ENCODE measurements around the gene CDC42. TPM values are rescaled to one million over a fixed set of nuclear protein-coding genes. Genes with fewer than 3 reads are reported as not detected.
A peak's percentile ranks its signal among the peaks of the same experiment; 100 is the strongest.

The CDC42 gene
- total and polyA plus RNA-seq, 2 of the 4 experiments (the other 2 are of a cell fraction): 162 to 609 TPM

GRCh38 chr1:22044690-22045420 lies 7.7 kb upstream of the CDC42 start (continued):
- TF ChIP-seq RFX5 (IDR thresholded peaks at IDR 0.05; ENCODE audit: low read depth, low read length): no peak

DNA sequence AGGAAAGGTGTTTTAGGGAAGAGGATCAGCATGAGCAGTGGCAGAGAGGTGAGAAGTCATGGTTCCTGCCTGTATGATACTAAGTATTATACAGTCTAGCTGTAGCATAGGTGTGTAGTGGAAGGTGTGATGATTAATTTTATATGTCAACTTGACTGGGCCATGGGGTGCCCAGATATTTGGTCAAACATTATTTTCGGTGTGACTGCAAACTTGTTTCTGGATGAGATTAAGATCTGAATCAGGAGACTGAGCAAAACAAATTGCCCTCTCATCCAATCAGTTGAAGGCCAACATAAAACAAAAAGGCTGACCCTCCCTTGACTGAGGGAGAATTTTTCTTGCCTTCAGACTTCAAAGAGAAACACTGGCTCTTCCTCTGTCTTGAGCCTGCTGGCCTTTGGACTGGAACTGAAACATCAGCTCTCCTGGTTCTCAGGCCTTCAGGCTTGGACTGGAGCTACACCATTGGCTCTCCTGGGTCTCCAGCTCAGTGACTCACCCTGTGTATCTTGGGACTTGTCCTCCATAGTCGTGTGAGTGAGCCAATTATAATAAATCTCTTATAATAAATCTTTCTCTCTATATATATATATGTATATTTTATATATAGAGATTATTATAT lies 6.8 kb upstream of the CDC42 start:
- no TSS peak for BruUV-seq (replicated peaks)
- no peaks in the 10 kb centered on the region for H3K36me3 ChIP-seq (ENCODE audit: control insufficient read depth, insufficient read depth, low read length)
- intact Hi-C loops (cut with micrococcal nuclease) (no loop called here), dilution Hi-C loops (cut with HindIII; ENCODE audit: low sequenced_read_pairs, unreplicated experiment) (no loop called here), in situ Hi-C loops (cut with MboI; ENCODE audit: low sequenced_read_pairs) (no loop called here)
- no peak overlapping the region for H2BK5ac ChIP-seq (ENCODE audit: low read depth, low read length, poor library complexity, severe bottlenecking)
- H3K4ac ChIP-seq (ENCODE audit: low read depth, low read length): no peak overlapping the region
- DNase-seq: no peak
- no peak overlapping the region for H4K91ac ChIP-seq (ENCODE audit: insufficient read depth, low read depth, low read length)
- H3K23ac ChIP-seq (ENCODE audit: low read depth, low read length): 0 out of 2 replicates have a peak overlapping the region, but pooled peaks have one; percentile 31
- WGBS, 2 experiments (ENCODE audit: extremely low coverage in 2 of 2, insufficient read length in 1 of 2): no CpG with 5 or more reads among the region's 2 CpGs
- H3K4me1 ChIP-seq (ENCODE audit: control insufficient read depth, insufficient read depth, low read length): peaks cover 5% of the 10 kb centered on the region
- H3K4me3 ChIP-seq (ENCODE audit: insufficient read depth, low read depth, low read length): no peak overlapping the region
- H4K5ac ChIP-seq (ENCODE audit: low read depth, low read length): no peak overlapping the region
- TF ChIP-seq BHLHE40 (IDR thresholded peaks at IDR 0.05; ENCODE audit: low read depth, low read length) (no peak), POLR2A (IDR thresholded peaks at IDR 0.05; ENCODE audit: low read depth, low read length) (no peak), MAZ (IDR thresholded peaks at IDR 0.05; ENCODE audit: borderline replicate concordance, low read depth, low read length) (no peak), SMC3 (IDR thresholded peaks at IDR 0.05; ENCODE audit: low read depth, low read length) (no peak)
- H2BK120ac ChIP-seq (ENCODE audit: low read depth, low read length): no peak overlapping the region
- H2AK5ac ChIP-seq (ENCODE audit: low read depth, low read length): peak overlapping the region; percentile 20; the same call in 1 of the 2 replicates
- H3K9me1 ChIP-seq (ENCODE audit: insufficient read depth, low read length): peaks cover 5% of the 10 kb centered on the region; the same call in 1 of the 2 replicates
- H3K79me1 ChIP-seq (ENCODE audit: low read depth in 1 of 2, low read length in 2 of 2): no peaks in the 10 kb centered on the region
- H4K20me1 ChIP-seq (ENCODE audit: insufficient read depth, low read length): no peaks in the 10 kb centered on the region
- no peak overlapping the region for H2BK20ac ChIP-seq (ENCODE audit: low read depth, low read length)
- H2AK9ac ChIP-seq (replicated peaks; ENCODE audit: low read depth, low read length, poor library complexity): no peak overlapping the region
- H2BK15ac ChIP-seq (ENCODE audit: low read depth, low read length): no peak overlapping the region
- H2AFZ ChIP-seq (replicated peaks; ENCODE audit: low read length, poor library complexity): no peak overlapping the region
- H3K18ac ChIP-seq (ENCODE audit: low read depth, low read length): no peak overlapping the region
- no peak overlapping the region for H3K56ac ChIP-seq (ENCODE audit: extremely low read depth, insufficient read depth, low read length)
- CTCF ChIA-PET: no interaction called here
- no peaks in the 10 kb centered on the region; the same call in 1 of the 2 replicates for H3K9me3 ChIP-seq (ENCODE audit: control insufficient read depth, insufficient read depth, low read length)
- H3K27ac ChIP-seq (ENCODE audit: insufficient read depth, low read length): no peak overlapping the region
- ATAC-seq (ENCODE audit: low read depth): no peak
- H3K4me2 ChIP-seq (ENCODE audit: low read depth, low read length): no peak overlapping the region
- H3K14ac ChIP-seq (replicated peaks; ENCODE audit: low read depth, low read length): no peak overlapping the region
- POLR2A ChIA-PET (ENCODE audit: unreplicated experiment): no interaction called here
- 0 out of 2 replicates have a peak, but pooled peaks cover 2% of the 10 kb centered on the region for H3K27me3 ChIP-seq (ENCODE audit: control insufficient read depth, insufficient read depth, low read length)
- no peak overlapping the region for H4K8ac ChIP-seq (ENCODE audit: low read depth in 2 of 2, low read length in 2 of 2)
- H3K9ac ChIP-seq (ENCODE audit: low read depth, low read length): no peak overlapping the region

Measured in IMR-90 (cell line).